Neural cell (in vitro differentiated cells): Measurements from ENCODE around the gene ADARB2.

ENCODE experiments used
- CTCF ChIP-seq: fragments of 450-650 bp; IDR thresholded peaks from 2 replicates; pipeline ENCODE4 v1.5.1; 2014; ENCODE audit warnings: antibody characterized with exemption, mild to moderate bottlenecking, moderate library complexity; ENCODE audit not compliant: poor library complexity, severe bottlenecking
- EZH2 ChIP-seq: fragments of 200-600, 300-800 bp; shearing (Covaris generic), sonication (generic); IDR thresholded peaks from 2 replicates; pipeline ENCODE4 v1.6.1; 2014; ENCODE audit warnings: antibody characterized with exemption, low read length, borderline replicate concordance, mild to moderate bottlenecking; ENCODE audit not compliant: insufficient read depth, poor library complexity, severe bottlenecking
- MXI1 ChIP-seq: fragments of 450-650 bp; conservative IDR thresholded peaks from 2 replicates; pipeline ENCODE4 v1.6.1; 2014; ENCODE audit warnings: antibody characterized with exemption, mild to moderate bottlenecking; ENCODE audit not compliant: poor library complexity, severe bottlenecking
- POLR2AphosphoS5 ChIP-seq: IDR thresholded peaks from 2 replicates; pipeline ENCODE4 v1.6.1; 2012
- RAD21 ChIP-seq: fragments of 450-650 bp; conservative IDR thresholded peaks from 2 replicates; pipeline ENCODE4 v1.6.1; 2014; ENCODE audit warnings: antibody characterized with exemption, mild to moderate bottlenecking, moderate library complexity
- TAF1 ChIP-seq: IDR thresholded peaks from 2 replicates; pipeline ENCODE4 v1.6.1; 2012; ENCODE audit warnings: low read depth

GRCh38 chr10:1451941-1452340 lies 285.4 kb downstream of the ADARB2 start:
- TF ChIP-seq RAD21 = no peak
- no peak for TF ChIP-seq CTCF
- no peak for TF ChIP-seq MXI1
- TF ChIP-seq EZH2 = no peak
- no peak for TF ChIP-seq TAF1
- TF ChIP-seq POLR2AphosphoS5 = no peak
